A549 treated with AZD9567 at 1 μM for 4 hours (cell line): ENCODE results near the gene MPHOSPH9. TPM values are rescaled to one million over a fixed set of nuclear protein-coding genes. Genes with fewer than 3 reads are reported as not detected.

Experiments
- total RNA-seq: library from RNA; stranded (reverse); fragments of 200-300 nt; extraction: Qiagen RNA extraction; gene quantifications from 5 replicates; pipeline ENCODE4 v1.2.3, GENCODE V29; 2022; ENCODE audit not compliant: insufficient read depth

The MPHOSPH9 gene
- 19.5 to 45.8 TPM (median 23.0 TPM) in 5 replicates for total RNA-seq

GRCh38 chr12:123232807-123233504, at the start of gene MPHOSPH9, which contains the start of gene MTRFR:
Gene MPHOSPH9, minus strand, starts transcription at chr12:123233141. Its CDS starts 2,777 bp downstream, at chr12:123230364.
Gene MTRFR, plus strand, starts transcription at chr12:123233436. Its CDS starts 20,239 bp downstream, at chr12:123253675.

DNA sequence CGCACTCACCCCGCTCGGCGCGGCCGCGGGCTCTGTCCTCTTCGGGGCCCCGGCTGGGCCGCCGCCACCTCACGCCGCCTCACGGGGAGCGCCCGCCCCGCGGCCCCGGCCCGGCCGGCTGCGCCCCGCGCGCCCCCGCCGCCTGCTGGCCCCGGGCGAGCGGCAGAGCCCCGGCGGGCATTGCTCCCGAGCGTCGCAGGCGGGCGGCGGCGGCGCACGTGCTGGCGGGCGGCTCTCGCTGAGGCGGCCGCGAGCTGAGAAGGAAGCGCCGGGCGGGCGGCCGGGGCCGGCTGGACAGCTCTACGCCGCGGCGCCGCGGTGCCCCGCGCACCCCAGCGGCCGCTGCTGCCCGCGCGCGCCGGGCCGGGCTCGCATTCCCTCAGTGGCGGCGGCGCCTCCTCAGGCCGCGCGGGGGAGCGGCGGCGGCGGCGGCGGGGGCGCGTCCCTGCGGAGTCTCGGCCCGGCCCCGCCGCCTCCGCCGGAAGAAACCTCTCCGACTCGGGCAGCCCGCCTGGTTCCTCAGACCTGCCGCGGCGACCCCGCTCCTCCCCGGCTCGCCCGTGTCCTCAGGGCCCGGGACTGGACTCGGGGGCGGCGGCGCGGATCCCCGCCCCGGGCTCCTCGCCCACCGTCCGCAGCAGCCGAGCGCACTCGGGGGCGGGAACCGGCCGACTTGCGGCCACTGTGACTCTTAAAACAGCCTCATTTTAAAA, 82.0 kb downstream of the MPHOSPH9 start, which contains the start of gene PITPNM2:
Gene PITPNM2, minus strand, starts transcription at position 347 of the 713 bp plus-strand sequence. CDS start 116,500 bp downstream, outside the sequence.

Other genes starting within 250 kb of the MPHOSPH9 start
- 12.8 to 20.2 TPM (median 17.3 TPM) in 5 replicates for gene PITPNM2, start 82.1 kb downstream of the MPHOSPH9 start, total RNA-seq
- gene MTRFR, start 295 bp upstream of the MPHOSPH9 start, total RNA-seq, result 14.0 to 19.5 TPM (median 16.6 TPM) in 5 replicates
- 153 to 173 TPM (median 161 TPM) in 5 replicates for gene CDK2AP1, start 38.7 kb upstream of the MPHOSPH9 start, total RNA-seq
- gene SBNO1, start 131.7 kb upstream of the MPHOSPH9 start, total RNA-seq, result 19.7 to 30.9 TPM (median 23.3 TPM) in 5 replicates
- 45.8 to 56.9 TPM (median 50.5 TPM) in 5 replicates for gene KMT5A, start 151.0 kb upstream of the MPHOSPH9 start, total RNA-seq
- gene RILPL2, start 203.5 kb upstream of the MPHOSPH9 start, total RNA-seq, result 1.5 to 2.0 TPM (median 1.7 TPM) in 5 replicates
- 16.0 to 17.0 TPM (median 16.2 TPM) in 5 replicates for gene SNRNP35, start 225.0 kb upstream of the MPHOSPH9 start, total RNA-seq